ENCODE data around the gene LPIN2. TPM values are rescaled to one million over a fixed set of nuclear protein-coding genes. Genes with fewer than 3 reads are reported as not detected.
A peak's percentile ranks its signal among the peaks of the same experiment; 100 is the strongest.
"Not testable (repeated sequence)": the region's sequence is repeated elsewhere in the genome, so short reads cannot be mapped to it uniquely, and the experiment has no call there.

LPIN2 gene
- total RNA-seq, 2 donors from 2014 or later, result 23.6 to 59.0 TPM

DNA sequence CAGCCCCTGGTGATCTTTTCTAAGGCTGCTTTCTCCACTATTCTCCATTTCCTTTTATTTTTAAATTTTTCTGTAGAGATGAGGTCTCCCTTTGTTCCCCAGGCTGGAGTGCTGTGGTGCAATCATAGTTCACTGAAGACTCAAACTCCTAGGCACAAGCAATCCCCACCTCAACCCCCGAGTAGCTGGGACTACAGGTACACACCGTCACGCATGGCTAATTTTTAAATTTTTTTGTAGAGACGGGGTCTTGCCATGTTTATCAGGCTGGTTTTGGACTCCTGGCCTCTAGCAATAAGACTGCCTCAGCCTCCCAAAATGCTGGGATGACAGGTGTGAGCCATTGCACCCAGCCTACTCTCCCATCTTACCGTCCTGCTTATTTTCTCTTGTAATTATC, 22.7 kb upstream of the LPIN2 start:
- no peak for DNase-seq
- TF ChIP-seq, protein P1, sequence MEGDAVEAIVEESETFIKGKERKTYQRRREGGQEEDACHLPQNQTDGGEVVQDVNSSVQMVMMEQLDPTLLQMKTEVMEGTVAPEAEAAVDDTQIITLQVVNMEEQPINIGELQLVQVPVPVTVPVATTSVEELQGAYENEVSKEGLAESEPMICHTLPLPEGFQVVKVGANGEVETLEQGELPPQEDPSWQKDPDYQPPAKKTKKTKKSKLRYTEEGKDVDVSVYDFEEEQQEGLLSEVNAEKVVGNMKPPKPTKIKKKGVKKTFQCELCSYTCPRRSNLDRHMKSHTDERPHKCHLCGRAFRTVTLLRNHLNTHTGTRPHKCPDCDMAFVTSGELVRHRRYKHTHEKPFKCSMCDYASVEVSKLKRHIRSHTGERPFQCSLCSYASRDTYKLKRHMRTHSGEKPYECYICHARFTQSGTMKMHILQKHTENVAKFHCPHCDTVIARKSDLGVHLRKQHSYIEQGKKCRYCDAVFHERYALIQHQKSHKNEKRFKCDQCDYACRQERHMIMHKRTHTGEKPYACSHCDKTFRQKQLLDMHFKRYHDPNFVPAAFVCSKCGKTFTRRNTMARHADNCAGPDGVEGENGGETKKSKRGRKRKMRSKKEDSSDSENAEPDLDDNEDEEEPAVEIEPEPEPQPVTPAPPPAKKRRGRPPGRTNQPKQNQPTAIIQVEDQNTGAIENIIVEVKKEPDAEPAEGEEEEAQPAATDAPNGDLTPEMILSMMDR (IDR thresholded peaks at IDR 0.05), result no peak
- Histone ChIP-seq H3K27ac (no peak overlapping the region), H3K27me3 (no peaks in the 10 kb centered on the region), H3K4me1 (no peaks in the 10 kb centered on the region), H3K9me3 (no peaks in the 10 kb centered on the region), H3K4me3 (no peak overlapping the region), H3K36me3 (no peaks in the 10 kb centered on the region), H3K9ac (ENCODE audit: low read depth in 2 of 2, low read length in 2 of 2) (no peak overlapping the region)
- intact Hi-C loops (cut with DNase I), result no loop called here

DNA sequence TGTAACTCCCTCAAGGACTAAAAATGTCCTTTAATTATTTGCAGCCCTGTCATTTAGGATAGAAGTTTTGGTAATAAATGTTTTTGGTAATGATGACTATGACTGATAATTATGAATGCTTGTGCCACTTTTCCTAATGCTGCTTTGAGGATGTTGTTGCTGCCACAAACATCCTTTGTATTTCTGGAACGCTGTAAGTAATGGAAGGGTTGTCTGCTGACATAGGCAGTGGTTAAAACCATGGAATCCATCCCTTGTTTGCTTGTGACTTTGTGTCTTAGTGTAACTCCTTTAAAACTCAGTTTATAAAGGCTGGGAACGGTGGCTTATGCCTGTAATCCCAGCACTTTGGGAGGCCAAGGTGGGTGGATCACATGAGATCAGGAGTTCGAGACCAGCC, 19.8 kb upstream of the LPIN2 start:
- Histone ChIP-seq H3K27me3 (no peaks in the 10 kb centered on the region), H3K27ac (no peak overlapping the region), H3K36me3 (no peaks in the 10 kb centered on the region), H3K9me3 (no peaks in the 10 kb centered on the region), H3K4me1 (no peaks in the 10 kb centered on the region), H3K4me3 (no peak overlapping the region), H3K9ac (ENCODE audit: low read depth in 2 of 2, low read length in 2 of 2) (no peak overlapping the region)
- TF ChIP-seq, protein P1 (IDR thresholded peaks at IDR 0.05), result no peak
- DNase-seq, result no peak
- intact Hi-C loops (cut with DNase I), result no loop called here

DNA sequence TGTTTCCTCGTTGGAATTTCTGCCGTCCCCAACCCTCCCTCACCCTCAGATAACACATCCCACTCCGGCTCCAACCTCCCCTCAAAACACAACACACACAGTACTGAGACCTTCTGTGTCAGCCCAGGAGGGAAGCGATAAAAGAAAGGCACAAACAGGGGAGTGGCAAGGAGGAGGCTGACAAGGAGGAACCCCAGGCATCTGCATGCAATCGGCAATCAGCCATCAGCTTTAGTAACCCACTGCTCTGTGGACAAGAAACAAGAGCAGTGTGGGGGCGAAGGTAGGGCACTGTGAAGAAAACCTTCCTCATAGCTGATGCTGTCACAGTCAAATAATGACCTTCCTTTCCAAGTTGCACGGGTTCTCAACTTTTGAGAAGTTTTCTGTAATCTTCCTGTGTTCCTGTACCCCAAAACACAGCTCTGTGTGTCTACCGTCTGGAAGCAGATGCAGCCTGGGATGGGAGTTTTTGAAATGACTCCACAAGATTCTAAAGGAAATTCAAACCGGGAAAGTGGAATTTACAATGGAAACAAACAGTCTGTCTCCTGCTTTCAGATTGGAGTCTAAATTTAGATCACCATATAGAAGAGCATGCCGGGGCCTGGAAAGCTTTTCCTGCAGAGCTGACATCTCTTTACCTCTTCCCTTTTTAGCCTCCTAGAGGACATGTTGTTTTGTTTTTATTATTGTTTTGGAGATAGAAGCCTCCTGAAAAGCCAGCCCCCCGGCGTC, 16.4 kb upstream of the LPIN2 start:
- no peak overlapping the region for H3K4me3 ChIP-seq
- H3K9me3 ChIP-seq, result no peaks in the 10 kb centered on the region
- DNase-seq, result peak; percentile 33
- H3K27me3 ChIP-seq, result no peaks in the 10 kb centered on the region
- no peaks in the 10 kb centered on the region for H3K36me3 ChIP-seq
- TF ChIP-seq, protein P1 (IDR thresholded peaks at IDR 0.05), result no peak
- intact Hi-C loops (cut with DNase I), result no loop called here
- H3K4me1 ChIP-seq, result no peaks in the 10 kb centered on the region
- peak overlapping the region; percentile 12 to 40 for H3K9ac ChIP-seq (ENCODE audit: low read depth in 2 of 2, low read length in 2 of 2)
- H3K27ac ChIP-seq, result no peak overlapping the region

DNA sequence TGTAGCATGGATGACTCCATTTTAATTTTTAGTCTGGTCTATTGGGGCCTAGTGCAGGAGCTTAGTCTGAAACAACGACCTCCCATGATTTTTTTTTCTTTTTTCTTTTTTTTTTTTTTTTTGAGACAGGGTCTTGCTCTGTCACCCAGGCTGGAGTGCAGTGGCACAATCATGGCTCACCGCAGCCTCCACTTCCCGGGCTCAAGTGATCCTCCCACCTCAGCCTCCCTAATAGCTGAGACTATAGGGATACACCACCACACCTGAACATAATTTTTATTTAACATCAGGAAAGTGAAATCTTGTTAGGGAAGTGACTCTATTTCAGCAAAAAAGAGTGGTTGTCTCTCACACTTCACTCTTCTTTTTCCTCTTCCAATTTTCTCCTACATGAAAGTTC, 15.2 kb upstream of the LPIN2 start:
- H3K27me3 ChIP-seq; H3K36me3 ChIP-seq; intact Hi-C loops (cut with DNase I); H3K9me3 ChIP-seq; H3K27ac ChIP-seq; H3K4me1 ChIP-seq; DNase-seq; H3K9ac ChIP-seq (ENCODE audit: low read depth in 2 of 2, low read length in 2 of 2); H3K4me3 ChIP-seq: not testable (repeated sequence)

DNA sequence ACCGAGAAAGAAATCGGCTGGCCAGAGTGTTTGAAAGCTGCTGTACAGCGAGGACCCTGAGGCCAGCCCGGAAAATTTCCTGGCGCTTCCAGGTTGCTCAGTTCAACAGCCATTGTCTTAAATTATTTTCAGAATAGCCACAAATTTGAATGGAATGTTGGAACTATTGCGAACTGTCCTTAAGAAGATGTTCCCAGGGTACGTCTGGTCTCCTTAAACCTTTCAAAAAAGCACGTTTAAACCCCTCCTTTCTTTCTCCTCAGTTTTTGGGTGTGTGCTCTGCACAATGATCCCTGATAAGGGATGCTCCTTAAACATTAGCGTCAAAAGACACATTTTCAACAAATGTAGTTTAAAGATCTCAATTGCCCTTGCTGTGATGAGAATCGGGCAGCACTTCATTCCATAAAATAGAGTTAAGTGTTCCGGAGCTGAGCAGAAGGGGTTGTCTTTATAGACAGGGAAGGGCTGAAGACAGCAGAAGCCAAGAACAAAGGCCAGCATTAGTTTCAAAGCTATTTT, 14.5 kb upstream of the LPIN2 start:
- H3K27ac ChIP-seq, result peak overlapping the region; percentile 65
- TF ChIP-seq, protein P1 (IDR thresholded peaks at IDR 0.05), result no peak
- no peaks in the 10 kb centered on the region for H3K4me1 ChIP-seq
- no peaks in the 10 kb centered on the region for H3K9me3 ChIP-seq
- peak overlapping the region in 1 of 2 donors; percentile 26 for H3K9ac ChIP-seq (ENCODE audit: low read depth in 2 of 2, low read length in 2 of 2)
- intact Hi-C loops (cut with DNase I), result no loop called here
- no peaks in the 10 kb centered on the region for H3K36me3 ChIP-seq
- no peak overlapping the region for H3K4me3 ChIP-seq
- no peaks in the 10 kb centered on the region for H3K27me3 ChIP-seq
- DNase-seq, result no peak

DNA sequence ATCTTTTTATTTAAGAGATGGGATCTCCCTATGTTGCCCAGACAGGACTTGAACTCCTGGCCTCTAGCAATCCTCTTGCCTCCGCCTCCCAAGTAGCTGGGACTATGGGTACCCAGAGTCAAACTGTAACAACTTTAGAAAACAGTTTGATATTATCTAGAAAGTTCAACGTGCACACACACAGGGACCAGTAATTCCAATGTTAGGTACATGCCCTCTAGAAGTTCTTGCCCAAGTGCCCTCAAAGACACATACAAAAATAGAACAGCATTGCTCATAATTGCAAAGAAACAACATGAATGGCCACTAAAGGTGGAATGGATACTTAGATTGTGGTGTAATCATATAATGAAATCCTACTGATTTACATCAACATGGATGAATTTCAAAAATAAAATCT, 12.6 kb upstream of the LPIN2 start:
- intact Hi-C loops (cut with DNase I), result no loop called here
- no peak overlapping the region for H3K27ac ChIP-seq
- H3K9ac ChIP-seq (ENCODE audit: low read depth in 2 of 2, low read length in 2 of 2), result no peak overlapping the region
- H3K4me1 ChIP-seq, result no peaks in the 10 kb centered on the region
- TF ChIP-seq, protein P1 (IDR thresholded peaks at IDR 0.05), result no peak
- no peak for DNase-seq
- H3K27me3 ChIP-seq, result no peaks in the 10 kb centered on the region
- H3K36me3 ChIP-seq, result no peaks in the 10 kb centered on the region
- H3K9me3 ChIP-seq, result no peaks in the 10 kb centered on the region
- H3K4me3 ChIP-seq, result no peak overlapping the region

DNA sequence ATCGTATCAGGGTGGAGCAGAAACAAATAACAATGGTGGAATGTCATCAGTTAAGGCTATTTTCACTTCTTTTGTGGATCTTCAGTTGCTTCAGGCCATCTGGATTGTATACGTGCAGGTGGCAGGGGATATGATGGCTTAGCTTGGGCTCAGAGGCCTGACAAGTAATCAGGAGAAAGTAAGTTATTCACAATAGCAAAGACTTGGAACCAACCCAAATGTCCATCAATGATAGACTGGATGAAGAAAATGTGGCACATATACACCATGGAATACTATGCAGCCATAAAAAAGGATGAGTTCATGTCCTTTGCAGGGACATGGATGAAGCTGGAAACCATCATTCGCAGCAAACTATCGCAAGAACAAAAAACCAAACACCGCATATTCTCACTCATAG, 10.7 kb upstream of the LPIN2 start:
- H3K27ac ChIP-seq; H3K4me3 ChIP-seq; H3K4me1 ChIP-seq; H3K36me3 ChIP-seq; intact Hi-C loops (cut with DNase I); H3K27me3 ChIP-seq; DNase-seq; H3K9me3 ChIP-seq; H3K9ac ChIP-seq (ENCODE audit: low read depth in 2 of 2, low read length in 2 of 2): not testable (repeated sequence)
